Measurements from ENCODE around the gene ZNF174.

The ZNF174 gene
- total RNA-seq = 4.6 to 17.4 (median 7.7) reads per million in 3 experiments

DNA sequence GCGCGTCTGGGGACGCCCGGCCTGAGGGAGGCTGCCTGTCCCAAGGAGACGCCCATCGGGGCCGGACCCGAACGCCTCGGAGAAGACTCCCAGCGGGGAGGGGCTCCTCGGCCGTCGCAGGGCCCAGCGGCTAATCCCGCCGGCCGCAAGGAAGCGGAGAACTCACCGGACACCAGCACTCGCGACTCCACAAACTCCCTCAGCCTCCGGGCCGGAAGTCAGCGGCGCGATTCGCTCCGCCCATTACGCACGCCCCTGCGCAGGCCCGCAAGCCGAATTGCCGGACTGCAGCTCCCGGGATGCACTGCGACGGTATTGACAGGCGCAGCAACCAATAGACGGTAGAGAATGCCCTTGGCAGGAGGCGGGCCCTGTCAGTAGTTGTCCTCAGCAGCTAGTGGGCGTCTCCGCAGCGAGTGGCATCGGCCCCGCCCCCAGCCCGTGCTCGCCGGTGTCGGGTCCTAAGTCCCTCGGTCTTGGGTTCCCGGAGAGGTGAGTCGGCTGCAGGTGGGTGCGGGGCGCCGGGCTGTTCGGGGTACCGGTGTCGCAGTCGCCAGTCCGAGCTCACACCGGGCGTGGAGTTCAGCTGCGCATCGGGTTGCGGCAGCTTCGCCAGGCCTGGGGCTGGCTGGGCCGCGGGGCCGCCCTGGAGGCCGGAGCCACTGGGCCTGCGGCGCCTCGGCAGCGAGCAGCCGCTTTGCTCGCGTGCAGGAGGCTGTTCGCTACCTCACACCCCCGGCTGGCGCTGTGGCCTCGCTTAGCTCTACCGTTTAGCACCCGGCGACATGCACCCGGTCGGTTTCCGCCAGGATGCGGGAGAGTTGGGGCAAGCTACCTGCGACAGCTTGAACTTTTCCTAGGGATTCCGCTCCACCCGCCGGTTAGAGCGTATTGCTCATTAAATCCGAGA lies at the start of gene ZNF174, which contains the start of gene ZSCAN32:
TSS of gene ZNF174 (plus strand) at position 437 of the 910 bp plus-strand sequence. CDS start 790 bp downstream, outside the sequence.
TSS of gene ZSCAN32 (minus strand) at position 226 of the 910 bp plus-strand sequence. CDS start 3,447 bp downstream, outside the sequence.
- DNase-seq = peak; percentile 98

DNA sequence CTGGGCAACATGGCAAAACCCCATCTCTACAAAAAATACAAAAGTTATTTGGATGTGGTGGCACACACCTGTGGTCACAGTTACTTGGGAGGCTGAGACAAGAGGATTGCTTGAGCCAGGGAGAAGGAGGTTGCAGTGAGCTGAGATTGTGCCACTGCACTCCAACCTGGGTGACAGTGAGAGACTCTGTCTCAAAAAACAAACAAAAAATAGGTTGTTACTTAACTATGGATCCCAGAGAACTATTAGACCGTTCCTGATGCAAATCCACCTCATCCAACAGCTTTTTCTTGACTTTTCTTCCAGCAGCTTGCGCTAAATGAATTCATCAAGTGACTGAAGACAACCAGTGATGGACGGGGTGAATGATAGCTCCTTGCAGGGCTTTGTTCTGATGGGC lies 45.4 kb upstream of the ZNF174 start, which contains the start of gene OR2C1:
TSS of gene OR2C1 (plus strand) at position 301 of the 400 bp plus-strand sequence. CDS start at position 353, 52 bp downstream.
- DNase-seq = no peak

DNA sequence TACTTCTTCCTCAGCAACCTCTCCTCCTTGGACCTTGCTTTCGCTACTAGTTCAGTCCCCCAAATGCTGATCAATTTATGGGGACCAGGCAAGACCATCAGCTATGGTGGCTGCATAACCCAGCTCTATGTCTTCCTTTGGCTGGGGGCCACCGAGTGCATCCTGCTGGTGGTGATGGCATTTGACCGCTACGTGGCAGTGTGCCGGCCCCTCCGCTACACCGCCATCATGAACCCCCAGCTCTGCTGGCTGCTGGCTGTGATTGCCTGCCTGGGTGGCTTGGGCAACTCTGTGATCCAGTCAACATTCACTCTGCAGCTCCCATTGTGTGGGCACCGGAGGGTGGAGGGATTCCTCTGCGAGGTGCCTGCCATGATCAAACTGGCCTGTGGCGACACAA lies 44.9 kb upstream of the ZNF174 start:
- DNase-seq = no peak

DNA sequence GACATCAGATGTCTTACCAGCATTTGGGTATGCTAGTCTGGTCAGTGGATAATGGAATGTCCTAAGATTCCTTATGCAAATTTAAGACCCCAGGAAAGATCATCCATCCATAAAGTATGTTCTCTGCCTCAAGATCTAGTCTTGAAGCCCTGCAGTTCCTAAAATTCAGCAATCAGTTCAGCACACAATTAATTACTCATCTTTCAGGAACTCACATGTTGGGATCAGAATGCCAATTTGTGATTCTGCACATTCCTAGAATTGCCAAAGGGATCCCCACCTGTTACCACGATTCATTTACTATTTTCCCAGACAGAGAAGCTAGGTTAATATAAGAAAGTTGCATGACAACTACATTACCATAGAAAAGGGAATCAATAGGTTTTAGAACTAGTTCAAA lies 42.1 kb upstream of the ZNF174 start:
- no peak for DNase-seq

DNA sequence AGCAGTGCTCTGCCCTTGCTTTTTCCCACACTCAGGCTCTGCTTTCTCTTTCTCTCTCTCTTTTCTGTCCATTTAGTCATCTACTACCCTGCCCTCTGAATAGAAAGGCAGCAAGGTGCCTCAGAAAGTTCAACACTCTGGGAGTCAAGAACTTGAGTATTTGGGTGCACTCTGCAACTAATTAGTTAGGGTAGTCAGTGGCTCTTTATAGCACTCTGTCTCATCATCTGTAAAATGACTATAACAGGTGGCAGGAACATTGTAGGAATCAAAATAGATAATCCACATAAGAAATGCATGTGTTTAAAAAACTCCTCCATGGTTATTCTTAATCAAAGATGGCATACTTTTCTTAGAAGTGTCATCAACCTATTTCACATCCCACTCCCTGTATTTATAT lies 38.1 kb upstream of the ZNF174 start:
- no peak for DNase-seq

DNA sequence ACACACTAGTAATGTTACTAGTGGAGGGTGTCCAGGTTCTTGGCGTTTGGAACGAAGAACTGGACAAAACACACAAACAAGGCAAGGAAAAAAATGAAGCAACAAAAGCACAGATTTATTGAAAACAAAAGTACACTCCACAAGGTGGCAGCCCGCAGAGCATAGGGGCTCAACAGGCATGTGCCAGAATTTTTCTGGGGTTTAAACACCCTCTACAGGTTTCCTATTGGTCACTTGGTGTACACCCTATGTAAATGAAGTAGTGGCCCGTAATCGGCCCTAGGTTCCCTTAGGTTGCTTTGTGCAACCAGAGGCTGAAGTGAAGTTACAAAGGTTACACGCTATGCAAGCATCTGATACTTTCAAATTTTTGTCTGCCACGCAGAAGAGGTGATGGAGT lies 37.2 kb upstream of the ZNF174 start:
- no peak for DNase-seq

DNA sequence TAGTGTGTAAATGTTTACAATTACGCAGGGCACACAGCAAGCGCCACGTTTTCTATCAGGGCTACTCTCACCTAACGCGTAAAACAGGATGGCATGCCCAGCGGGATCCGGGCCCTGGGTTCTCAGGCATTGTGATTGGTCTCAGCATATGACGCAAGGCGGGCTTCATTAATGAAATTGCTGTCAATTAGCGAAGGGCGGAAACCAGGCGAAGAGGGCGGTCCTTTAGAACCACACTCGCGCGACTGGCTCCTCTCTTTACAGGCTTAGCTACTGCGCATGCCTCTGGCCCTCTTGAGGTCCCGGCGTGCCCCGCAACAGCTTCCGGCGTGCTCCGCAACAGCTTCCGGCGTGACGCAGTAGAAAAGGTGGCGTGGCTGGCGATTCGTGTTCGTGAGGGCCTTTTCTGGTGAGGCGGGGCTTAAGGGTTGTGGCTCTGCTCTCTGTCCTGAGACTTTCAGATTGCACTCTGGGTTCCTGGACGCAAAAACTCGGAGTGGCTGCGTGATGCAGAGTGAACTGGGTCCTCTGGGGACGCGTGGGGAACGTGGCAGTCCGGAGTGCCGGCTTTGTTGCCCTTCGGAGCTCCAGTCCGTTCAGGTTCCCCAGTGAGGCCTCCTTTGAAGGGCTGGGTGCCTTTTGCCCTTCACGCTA lies 36.1 kb upstream of the ZNF174 start:
- DNase-seq = peak; percentile 87

DNA sequence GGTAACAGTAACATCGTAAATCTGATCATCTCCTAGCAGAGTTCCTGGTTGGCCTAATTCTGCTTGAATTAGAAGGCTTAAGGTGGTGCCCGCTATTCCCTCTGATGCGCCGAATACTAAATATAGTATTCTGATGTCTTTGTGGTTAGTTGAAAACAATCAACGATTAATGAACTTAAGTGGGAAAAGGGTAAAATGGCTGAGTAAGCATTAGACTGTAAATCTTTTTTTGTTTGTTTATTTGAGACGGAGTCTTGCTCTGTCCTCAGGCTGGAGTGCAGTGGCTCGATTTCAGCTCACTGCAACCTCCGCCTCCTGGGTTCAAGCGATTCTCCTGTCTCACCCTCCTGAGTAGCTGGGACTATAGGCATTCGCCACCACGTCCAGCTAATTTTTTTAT lies 31.9 kb upstream of the ZNF174 start:
- DNase-seq = no peak

DNA sequence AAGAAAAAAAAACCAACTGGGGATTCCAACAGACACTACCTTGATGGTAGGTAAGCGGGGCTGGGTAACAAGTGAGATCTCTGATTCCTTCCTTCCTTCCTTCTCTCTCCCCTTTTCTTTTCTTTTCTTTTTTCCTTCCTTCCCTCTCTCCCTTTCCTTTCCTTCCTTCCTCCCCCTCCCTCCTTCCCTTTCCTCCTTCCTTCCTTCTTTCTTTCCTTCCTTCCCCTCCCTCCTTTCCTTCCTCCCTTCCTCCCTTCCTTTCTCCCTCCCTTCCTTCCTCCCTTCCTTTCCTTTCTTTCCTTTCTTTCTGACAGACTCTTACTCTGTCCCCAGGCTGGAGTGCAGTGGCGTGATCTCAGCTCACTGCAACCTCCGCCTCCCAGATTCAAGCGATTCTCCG lies 25.3 kb upstream of the ZNF174 start:
- no peak for DNase-seq

DNA sequence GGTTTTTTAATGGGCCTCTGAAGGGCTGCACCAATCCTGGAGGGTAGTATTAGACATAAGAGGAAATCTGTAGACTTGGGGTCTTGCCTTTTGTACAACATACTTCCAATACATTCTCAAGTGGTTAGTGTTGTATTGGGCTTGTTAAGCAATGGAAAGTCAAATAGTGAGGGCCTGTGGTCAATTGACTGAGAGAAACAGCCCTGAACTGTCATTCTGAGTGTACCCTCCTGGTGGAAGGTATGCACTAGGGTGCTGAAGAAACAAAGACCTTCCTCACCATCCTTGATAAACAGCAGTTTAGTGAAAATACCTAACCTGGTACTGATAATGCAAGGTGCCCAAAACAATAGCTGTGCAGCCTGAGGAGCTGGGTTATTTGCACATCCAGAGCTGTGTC lies 23.1 kb upstream of the ZNF174 start:
- no peak for DNase-seq

DNA sequence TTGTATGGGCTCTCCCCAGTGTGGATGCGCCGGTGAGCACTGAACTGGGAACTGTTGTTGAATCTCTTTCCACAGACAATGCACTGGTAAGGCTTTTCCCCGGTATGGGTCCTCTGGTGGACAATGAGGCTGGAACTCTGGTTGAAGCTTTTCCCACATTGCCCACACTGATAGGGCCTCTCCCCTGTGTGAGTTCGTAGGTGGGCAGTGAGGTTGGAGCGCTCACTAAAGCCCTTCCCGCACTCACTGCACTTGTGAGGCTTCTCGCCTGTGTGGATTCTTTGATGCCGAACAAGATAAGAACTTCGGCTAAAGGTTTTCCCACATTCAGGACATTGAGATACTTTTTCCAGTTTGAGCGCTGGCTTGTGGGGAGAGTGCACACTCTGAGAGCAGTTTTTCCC lies 18.0 kb upstream of the ZNF174 start:
- no peak for DNase-seq

DNA sequence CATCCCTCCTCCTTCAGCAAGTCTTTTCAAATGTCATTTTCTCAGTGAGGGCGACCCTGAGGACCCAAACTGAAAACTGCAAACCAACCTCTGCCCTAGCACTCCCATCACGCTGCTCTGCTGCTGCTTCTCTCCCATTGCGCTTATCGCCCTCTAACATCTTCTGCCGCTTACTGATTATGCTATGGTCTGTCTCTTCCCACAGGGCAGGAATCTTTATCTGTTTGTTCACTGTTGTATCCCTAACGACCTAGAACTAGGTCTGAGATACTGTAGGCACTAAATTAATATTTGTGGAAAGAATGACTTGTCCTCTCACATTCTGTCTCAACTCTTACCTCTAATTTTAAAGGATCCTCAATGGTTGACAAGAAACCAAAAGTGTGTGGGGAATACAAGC lies 12.7 kb upstream of the ZNF174 start:
- no peak for DNase-seq

DNA sequence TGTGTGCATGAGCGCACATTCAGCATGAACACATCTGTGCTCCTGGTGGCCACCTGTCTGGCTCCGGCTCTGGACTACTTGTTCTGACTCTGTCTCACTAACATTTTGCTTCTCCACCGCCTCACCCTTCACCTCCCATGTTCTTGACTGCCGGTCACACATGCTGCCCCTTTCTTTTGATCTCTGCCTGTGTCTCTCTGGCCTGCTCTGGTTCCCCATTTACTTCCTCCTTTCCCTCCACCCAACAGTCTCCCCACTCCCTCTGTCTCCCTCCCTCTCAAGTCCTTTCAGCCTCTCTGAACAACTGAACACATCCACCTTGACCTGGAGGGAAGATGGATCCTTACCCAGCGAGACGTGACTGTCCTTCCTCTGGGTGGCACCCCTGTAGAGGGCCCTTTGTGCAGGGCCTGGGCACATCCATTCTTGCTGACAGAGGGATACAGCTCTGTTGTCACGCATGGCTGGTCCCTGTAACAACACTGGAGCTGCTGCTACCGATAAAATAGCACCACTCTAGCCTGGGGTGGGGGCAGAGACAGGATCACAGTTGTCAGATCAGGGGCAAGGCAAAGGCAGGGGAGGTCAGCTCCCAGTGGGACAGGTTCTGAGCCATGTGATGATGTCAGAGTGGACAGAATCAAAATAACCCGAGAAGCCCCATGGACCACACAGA lies 11.2 kb upstream of the ZNF174 start:
- DNase-seq = no peak

DNA sequence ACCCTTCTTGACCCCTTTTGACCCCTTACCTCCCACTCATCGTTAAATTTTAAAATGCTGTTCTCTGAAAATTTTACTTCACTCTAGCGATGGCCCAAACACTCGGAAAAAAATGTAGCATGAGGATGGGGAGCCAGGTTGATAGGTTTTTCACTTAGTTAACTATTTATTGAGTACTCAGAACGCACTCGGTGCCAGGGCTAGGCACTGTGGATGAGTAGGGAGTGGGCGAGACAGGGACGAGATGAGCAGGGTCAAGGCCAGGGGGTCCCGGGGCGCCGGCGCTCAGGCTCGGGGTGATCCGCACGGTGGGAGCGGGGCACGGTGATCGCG lies 603 bp upstream of the ZNF174 start:
- DNase-seq = no peak

DNA sequence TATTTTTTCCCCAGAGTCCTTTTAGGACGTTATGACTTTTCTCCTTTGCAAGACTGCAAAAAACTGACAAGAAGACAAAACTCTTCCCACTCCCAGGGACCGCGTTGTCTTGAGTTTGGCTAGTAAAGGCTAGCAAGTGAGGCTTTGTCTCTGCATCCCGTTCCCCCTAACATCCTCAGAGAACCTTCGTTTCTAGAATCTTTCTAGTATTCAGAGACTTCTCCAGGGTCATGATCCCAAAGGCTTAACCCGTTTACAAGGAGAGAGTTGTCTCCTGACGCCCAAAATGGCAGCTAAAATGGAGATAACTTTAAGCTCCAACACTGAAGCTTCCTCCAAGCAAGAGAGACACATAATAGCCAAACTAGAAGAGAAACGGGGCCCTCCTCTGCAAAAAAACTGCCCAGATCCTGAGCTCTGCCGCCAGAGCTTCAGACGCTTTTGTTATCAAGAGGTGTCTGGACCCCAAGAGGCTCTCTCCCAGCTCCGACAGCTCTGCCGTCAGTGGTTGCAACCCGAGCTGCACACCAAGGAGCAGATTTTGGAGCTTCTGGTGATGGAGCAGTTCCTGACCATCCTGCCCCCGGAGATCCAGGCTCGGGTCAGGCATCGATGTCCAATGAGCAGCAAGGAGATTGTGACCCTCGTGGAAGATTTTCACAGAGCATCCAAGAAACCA lies 843 bp downstream of the ZNF174 start:
- no peak for DNase-seq

DNA sequence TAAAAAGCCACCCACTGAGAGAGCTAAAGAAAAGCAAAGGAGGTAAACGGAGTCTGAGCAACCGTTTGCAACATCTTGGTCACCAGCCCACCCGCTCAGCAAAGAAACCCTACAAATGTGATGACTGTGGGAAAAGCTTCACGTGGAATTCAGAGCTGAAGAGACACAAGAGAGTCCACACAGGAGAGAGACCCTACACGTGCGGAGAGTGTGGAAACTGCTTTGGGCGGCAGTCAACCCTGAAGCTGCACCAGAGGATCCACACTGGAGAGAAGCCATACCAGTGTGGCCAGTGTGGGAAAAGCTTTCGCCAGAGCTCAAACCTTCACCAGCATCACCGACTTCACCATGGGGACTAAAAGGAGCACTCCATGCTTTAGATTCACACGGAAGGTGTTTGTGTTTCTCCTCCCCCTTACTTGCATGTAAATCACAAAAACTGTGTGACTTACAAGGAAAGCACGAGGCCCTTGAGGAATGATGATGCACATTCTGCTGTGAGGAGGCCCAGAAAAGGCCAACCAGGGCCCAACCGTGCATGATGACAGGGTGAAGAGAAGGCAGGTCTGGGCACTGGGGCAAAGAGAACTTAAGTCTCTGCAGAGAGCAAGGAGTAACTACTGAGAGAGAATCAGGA lies 7.7 kb downstream of the ZNF174 start:
- DNase-seq = no peak

DNA sequence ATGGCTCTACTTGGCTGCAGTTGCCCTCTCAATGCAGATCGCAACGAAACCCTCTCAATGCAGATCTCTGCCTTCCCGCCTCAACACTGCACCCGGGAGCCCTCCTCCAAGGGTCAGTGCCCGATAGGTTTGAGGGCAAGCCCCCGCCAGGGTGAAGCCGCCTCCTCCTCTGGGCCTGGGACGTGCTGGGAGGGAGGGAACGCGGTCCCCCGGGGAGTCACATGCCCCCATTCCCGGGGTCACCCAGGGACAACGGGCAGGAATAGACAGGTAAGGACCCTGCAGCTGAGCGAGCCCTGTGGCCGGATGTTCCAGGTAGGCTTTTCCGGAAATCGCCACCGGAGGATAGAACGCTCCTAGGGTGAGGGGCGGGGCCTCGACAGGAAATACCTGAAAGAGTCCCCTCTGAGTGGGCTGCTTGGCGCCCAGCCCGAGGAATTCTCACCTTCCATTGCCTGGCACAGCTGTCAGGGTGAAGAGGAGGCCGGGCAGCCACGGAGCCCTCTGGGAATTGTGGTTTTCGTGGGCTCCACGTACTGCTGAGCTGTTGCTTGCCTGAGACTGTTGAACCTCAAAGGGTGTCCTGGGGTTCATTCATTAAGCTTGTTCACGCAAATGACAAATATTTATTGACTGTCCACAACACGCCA lies 12.8 kb downstream of the ZNF174 start:
- DNase-seq = no peak

DNA sequence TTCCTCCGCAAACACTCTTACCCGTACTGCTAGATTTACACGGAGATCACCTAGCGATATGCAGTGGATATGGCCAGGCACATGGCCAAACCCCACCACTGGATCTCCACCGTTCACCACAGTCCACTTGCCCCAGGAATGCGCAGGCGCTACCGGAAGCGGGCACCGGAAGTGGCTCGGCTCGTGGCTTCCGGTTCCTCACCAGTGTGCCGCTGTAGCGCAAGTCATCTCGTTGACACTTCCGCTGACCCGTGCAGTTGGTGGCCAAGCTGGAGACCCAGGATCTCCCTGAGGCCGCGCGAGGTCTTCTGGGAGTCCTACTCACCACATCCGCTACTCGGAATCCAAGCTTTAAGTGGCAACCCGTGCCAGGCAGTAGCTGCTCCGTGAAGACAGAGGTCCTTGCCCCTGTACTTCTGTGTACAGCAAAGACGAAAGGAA lies 30.8 kb downstream of the ZNF174 start:
- DNase-seq = peak; percentile 44

DNA sequence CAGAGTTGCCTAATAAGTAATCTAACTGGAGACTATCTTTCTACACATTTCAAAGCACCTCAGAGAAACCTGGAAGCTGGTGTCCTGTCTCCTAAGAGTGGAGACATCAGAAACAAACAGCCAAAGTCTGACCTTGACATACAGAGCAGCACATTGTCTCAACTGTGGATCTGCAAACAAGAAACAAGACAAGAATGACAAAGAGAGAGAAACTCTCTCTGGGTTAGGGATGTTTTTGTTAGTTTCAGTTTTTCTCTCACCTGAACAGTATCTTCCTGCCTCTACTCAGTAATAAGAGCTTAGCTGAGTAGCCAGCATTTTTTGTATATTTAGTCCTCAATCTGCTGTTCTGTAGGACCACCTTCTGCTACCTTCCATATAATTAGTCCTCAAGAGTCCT lies 33.4 kb downstream of the ZNF174 start:
- no peak for DNase-seq

DNA sequence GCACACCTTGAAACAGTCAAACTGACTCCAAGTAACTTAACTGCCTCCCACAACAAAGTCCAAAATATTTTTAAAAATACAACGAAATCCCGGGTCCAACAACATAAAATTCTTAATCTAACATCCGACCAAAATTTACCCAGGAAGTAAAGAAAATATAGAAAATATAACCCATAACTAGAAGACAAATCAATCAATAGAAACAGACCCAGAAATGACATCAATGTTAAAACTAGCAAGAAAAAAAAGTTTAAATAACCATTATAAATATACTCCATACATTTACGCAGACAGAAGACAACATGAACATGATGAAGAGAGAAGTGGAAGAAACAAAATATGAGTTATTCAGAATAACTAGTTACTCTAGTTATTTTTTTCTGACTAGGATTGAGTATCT lies 38.6 kb downstream of the ZNF174 start:
- no peak for DNase-seq

All from central memory CD4-positive, alpha-beta T cell (primary cell).